ENCODE measurements around the gene EXOC2.

Gene EXOC2

DNA sequence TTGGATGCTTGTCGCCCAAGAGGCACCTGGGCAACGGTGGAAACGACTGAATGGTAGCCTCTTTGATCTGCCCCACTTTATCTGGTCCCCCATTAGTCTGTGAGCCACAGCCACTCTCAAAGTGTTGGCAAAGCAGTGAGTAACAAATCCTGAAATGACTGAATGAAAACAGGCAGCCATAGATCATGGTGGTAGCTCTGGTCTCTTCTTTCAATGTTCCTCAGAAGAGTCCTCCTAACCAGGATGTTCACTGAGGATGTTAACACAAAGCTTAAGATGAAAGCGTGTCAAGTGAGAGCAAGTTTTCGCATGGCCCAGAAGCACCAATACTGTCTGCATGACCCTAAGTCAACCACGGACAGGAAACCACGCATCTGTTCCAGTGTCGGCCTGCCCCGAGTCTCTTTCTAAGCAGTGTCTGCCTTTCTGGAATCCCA lies 194.1 kb downstream of the EXOC2 start:
- DNase-seq (ENCODE audit: low read depth), result no peak

DNA sequence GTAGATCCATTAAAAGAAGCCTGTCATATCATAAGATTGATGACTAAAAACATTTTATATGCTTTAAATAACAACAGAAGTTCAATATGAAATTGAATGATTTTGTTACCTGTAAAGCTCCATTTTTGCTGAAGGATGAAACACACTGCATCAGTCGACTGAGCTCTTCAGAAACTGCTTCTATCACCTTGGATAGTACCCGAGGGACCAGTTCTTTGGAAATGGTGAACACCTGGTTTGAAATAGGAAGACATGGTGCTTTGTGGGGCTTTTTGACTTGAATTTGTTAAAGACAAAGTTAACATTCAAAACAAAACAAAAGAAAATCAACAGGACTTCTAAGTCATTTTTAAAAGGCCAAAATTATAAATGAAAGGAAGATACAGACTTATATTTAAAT lies 195.7 kb downstream of the EXOC2 start:
- DNase-seq (ENCODE audit: low read depth), result no peak

DNA sequence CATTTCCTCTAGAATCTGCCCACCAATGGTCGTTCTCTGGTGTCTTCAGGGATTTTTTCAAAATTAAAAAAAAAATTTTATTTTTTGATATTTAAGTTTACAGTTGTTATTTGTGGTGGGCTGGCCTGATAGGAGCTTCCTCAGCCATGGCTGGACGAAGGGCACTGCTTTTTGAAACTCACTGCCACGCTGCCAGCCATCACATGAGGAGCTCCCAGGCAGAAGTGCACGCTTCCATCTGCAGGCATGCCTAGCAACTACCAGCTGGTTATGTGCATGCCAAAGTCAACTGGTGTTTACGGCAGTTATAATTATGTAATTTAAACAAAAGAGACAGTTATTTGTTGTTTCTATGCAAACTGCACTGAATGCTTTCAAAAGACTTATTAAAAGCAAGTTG lies 196.3 kb downstream of the EXOC2 start:
- no peak for DNase-seq (ENCODE audit: low read depth)

DNA sequence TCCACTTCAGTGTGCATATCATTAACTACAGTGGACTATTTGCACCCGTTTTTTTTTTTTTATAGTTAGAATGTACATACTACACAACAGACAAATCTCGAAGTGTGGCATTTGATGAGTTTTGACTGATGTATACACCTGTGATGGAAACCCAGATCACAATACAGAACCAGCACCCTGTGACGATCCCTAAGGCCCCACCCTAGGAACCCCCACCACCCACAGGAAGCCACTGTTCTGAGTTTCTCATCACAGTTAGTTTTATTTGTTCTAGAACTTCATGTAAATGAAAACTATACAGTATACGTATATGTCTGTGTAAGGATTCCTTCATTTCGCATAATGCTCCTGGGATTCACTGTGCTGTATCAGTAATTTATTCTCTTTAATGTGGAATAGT lies 198.5 kb downstream of the EXOC2 start:
- no peak for DNase-seq (ENCODE audit: low read depth)

DNA sequence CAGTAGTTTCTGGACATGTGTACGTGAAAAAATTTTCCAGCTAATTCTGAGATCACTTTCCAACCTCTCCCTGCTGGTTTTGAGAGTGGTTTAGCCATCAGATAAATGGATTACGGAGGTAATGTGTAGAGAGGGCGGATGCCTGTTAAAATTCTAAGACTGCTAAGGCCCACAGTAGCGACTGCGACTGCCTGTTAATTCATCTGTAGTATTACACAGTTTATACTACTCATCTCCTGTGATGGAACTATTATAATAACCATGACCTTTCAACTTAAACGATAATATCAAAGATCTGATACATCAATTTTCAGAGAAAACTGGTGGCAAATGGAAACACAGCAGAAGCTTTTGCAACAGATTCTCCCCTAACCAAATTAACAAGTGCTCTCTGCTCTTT lies 199.1 kb downstream of the EXOC2 start:
- DNase-seq (ENCODE audit: low read depth), result no peak

DNA sequence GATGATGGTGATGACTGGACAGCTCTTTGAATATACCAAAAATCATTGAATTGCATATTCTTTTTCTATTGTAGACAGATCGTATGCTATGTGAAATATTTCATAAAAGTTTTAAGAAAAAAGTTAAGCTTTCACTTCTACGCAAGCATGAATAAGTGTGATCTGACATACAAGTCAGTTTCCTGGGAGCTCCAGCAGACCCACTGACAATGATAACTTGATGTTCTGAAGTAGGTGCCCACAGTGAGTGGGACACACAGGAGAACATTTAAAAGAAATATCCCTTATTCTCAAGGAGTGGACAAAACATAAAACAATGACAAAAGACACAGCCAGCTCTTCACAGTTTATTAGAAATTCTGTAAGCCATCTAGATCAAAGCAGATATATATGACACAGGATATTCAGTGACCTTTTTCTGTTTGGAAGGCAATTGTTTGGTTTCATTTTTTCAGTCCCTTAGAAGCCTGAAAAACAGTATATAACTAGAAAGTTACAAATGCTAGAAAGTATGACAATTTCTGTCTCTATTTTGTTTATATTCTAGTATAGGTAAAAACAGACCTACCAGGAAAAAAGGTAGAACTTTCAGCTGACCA lies 200.0 kb downstream of the EXOC2 start:
- no peak for DNase-seq (ENCODE audit: low read depth)

DNA sequence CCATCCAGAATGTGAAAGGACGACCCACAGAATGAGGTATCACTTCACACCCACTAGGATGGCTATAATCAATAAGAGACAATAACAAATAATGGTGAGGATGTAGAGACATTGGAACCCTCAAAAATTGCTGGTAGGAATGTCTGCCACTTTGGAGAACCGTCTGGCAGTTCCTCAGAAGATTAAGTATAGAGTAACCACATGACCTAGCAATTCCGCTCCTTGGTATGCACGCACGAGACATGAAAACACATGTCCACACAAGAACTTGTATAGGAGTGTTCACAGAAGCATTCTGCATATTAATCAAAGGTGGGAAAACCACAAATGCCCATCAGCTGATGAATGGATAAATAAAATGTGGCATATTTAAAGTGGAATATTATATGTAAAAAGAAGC lies 200.8 kb downstream of the EXOC2 start:
- no peak for DNase-seq (ENCODE audit: low read depth)

- no peak for DNase-seq (ENCODE audit: low read depth)
Measured at GRCh38 chr6:491233-491632, 201.7 kb downstream of the EXOC2 start.

- no peak for DNase-seq (ENCODE audit: low read depth)
Measured at GRCh38 chr6:490251-491037, 202.5 kb downstream of the EXOC2 start.

GRCh38 chr6:489762-490161 lies 203.2 kb downstream of the EXOC2 start:
- no peak for DNase-seq (ENCODE audit: low read depth)

GRCh38 chr6:489001-489400 lies 203.9 kb downstream of the EXOC2 start:
- no peak for DNase-seq (ENCODE audit: low read depth)

- DNase-seq (ENCODE audit: low read depth), result no peak
Measured at GRCh38 chr6:487956-488355, 205.0 kb downstream of the EXOC2 start.

DNA sequence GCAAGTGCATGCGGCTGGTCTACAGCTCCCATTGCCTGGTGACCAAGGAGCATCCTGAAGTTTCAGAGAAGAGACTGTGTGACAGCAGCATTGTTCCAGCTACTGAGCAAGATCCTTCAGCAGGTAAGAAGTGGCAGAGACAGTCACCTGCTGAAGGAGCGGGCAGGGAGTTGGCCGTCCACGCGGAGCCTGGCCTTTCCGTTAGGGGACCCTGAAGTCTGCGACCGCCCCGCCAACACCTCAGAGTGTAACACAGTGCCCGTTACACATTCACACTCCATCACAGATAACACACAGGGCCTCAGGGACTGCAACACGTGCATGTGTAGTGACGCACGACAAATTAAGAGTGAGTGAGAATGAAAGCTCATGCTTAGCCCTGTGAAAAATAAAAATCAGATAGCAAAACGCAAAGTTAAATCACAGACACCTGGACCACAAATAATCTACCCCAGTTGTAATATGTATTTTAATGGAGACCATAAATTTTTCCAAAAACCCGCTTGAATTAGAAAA lies 207.2 kb downstream of the EXOC2 start:
- no peak for DNase-seq (ENCODE audit: low read depth)

GRCh38 chr6:484746-485145 lies 208.2 kb downstream of the EXOC2 start:
- DNase-seq (ENCODE audit: low read depth), result no peak

DNA sequence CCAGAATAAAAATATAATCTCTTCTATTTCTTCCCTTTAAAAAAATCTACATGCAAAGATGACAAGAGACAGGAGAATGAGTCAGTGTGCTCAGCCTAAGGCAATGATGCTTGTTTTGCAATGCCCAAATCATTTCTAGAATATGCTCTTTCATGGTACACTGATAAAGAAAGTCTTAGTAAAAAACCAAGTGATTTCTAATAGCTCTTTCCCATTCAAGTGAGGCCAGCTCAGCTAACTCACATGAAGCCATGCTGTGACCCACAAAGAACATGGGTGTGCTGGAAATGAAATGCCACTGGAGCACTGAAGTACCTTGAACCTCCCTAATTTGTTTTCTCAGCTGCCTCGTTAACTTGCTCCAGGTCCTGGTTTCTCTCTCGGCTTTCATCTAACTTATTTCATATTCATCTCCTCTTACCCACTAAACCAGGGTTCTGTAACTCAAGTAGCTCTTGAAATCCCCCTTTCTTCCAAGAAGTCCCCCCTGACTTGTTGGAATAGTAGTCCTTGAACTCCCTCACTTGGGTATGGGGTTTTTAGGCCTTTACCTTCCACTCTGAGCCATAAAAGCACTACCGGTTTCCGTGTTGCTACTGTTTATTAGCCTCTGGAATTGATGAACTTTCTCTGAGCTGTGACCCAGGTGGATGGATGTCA lies 208.7 kb downstream of the EXOC2 start:
- DNase-seq (ENCODE audit: low read depth), result no peak

GRCh38 chr6:475314-475713 lies 217.6 kb downstream of the EXOC2 start:
- no peak for DNase-seq (ENCODE audit: low read depth)

DNA sequence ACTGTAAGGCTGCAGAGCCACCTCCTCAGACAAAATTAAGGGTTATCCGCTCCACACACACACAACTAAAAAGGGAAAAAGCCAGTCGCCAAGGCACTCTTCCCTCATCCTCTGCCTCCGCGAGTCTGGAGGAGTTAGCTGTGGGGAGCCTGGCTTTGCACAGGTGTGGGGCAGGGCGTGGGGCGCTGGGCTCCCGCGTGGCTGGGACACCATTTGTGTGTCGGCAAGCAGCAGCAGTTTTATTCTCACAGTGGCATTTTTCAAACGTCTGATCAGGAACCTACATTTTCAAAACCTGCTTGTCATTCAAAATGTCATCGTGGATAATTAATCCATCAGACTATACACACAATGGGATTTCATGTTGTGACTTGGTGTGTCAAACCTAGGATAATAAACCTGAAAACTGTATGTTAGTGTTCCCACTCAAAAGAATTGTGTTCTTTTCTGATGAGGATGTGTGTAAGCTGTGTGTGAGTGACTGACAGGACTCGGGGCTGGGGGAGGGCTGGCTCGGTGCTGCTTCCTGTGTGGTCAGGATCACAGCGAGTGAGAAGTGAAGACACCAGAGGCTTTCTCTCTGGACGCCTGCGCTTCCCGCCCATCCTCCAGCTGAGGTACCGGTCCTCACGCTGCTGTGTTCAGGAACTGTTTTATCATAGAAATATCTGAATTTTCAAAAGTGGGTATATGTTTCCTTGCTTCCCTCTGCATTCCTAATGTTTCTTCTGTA lies 218.3 kb downstream of the EXOC2 start:
- no peak for DNase-seq (ENCODE audit: low read depth)

GRCh38 chr6:473768-474452 lies 219.0 kb downstream of the EXOC2 start:
- DNase-seq (ENCODE audit: low read depth), result no peak

DNA sequence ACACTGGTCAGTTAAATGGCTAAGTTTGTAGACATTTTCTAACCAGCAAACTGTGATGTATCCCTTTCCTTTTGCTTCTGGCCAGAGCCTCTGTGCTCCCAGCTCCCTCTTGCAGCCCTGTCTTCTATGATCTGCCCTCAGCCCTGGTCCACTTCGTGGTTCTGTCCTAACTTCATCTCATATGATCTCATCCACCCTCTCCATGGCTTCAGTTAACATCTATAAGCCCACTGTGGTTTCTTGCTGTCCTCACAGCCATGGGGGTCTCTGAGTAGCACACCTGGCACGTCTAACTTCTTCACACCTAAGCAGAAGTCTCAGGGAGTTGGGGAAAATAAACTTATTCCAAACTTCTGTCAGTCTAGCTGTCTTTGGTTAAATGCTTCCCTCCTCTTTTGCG lies 219.6 kb downstream of the EXOC2 start:
- DNase-seq (ENCODE audit: low read depth), result no peak

DNA sequence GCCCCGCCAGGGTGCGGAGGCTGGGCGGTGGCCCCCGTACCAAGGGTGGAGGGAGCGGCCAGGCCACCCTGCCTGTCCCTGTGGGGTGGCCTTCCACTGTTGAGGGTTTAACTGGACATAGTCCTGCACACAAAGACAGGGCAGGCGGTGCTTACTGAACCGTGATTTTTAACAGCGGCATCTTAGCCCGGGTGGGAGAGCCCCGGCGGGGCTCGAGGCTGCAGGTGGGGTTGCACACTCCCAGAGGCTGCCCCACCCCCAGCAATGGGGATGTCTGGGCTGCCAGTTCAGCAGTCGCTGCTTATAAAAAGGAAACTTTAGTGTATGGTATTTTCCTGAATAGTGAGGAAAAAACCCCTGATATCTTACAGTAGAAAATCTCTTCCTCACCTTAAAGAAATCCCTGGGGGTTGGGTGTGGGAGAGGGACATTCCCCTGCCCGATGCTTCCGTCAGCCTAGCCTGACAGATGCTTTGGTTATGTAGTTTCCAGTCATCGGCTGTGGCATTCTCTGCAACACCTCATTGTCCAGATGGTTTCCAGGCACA lies 222.0 kb downstream of the EXOC2 start:
- DNase-seq (ENCODE audit: low read depth), result no peak

- no peak for DNase-seq (ENCODE audit: low read depth)
Measured at GRCh38 chr6:470051-470900, 222.7 kb downstream of the EXOC2 start.
